ENCODE data around the gene TAS2R8. TPM values are rescaled to one million over a fixed set of nuclear protein-coding genes. Genes with fewer than 3 reads are reported as not detected.
"Not testable (repeated sequence)": the region's sequence is repeated elsewhere in the genome, so short reads cannot be mapped to it uniquely, and the experiment has no call there.

The TAS2R8 gene
- total RNA-seq, 2 donors from 2014 or later = not detected

- H3K27ac ChIP-seq = no peak overlapping the region
- TF ChIP-seq CTCF (IDR thresholded peaks at IDR 0.05) = no peak
- DNase-seq (ENCODE audit: low spot score) = no peak
- no peaks in the 10 kb centered on the region for H3K27me3 ChIP-seq
- no peaks in the 10 kb centered on the region for H3K4me1 ChIP-seq
- no peaks in the 10 kb centered on the region for H3K36me3 ChIP-seq
- H3K9me3 ChIP-seq = no peaks in the 10 kb centered on the region
- H3K4me3 ChIP-seq = no peak overlapping the region
Measured at GRCh38 chr12:10811883-10812536, 4.9 kb upstream of the TAS2R8 start.

- H3K27me3 ChIP-seq = no peaks in the 10 kb centered on the region
- H3K36me3 ChIP-seq = no peaks in the 10 kb centered on the region
- H3K4me1 ChIP-seq = no peaks in the 10 kb centered on the region
- no peak within 1 kb of the TSS for H3K27ac ChIP-seq
- H3K4me3 ChIP-seq = no peak within 1 kb of the TSS
- DNase-seq (ENCODE audit: low spot score) = no peak
- TF ChIP-seq CTCF (IDR thresholded peaks at IDR 0.05) = no peak
- H3K9me3 ChIP-seq = no peaks in the 10 kb centered on the region
Measured at GRCh38 chr12:10810068-10810467, 3.0 kb upstream of the TAS2R8 start, which contains the start of gene TAS2R9. Gene TAS2R9, minus strand, starts transcription at chr12:10810168. Its CDS starts 93 bp downstream, at chr12:10810075.

- Histone ChIP-seq H3K4me3 (no peak within 1 kb of the TSS), H3K36me3 (no peaks in the 10 kb centered on the region), H3K27me3 (no peaks in the 10 kb centered on the region), H3K27ac (no peak within 1 kb of the TSS), H3K9me3 (no peaks in the 10 kb centered on the region), H3K4me1 (no peaks in the 10 kb centered on the region)
- no peak for DNase-seq (ENCODE audit: low spot score)
- no peak for TF ChIP-seq CTCF (IDR thresholded peaks at IDR 0.05)
Measured at GRCh38 chr12:10802587-10802986, 4.5 kb downstream of the TAS2R8 start, which contains the start of gene TAS2R7. Gene TAS2R7, minus strand, starts transcription at chr12:10802627. Its CDS starts 57 bp downstream, at chr12:10802570.

GRCh38 chr12:10801741-10802140 is 5.3 kb downstream of the TAS2R8 start:
- Histone ChIP-seq H3K9me3 (no peaks in the 10 kb centered on the region), H3K27me3 (no peaks in the 10 kb centered on the region), H3K36me3 (no peaks in the 10 kb centered on the region), H3K4me3 (no peak overlapping the region), H3K4me1 (no peaks in the 10 kb centered on the region), H3K27ac (no peak overlapping the region)
- TF ChIP-seq CTCF (IDR thresholded peaks at IDR 0.05) = no peak
- no peak for DNase-seq (ENCODE audit: low spot score)

GRCh38 chr12:10794222-10794621 is 12.9 kb downstream of the TAS2R8 start:
- Histone ChIP-seq H3K27me3 (no peaks in the 10 kb centered on the region), H3K9me3 (no peaks in the 10 kb centered on the region), H3K27ac (no peak overlapping the region), H3K4me3 (no peak overlapping the region), H3K36me3 (no peaks in the 10 kb centered on the region), H3K4me1 (no peaks in the 10 kb centered on the region)
- no peak for DNase-seq (ENCODE audit: low spot score)
- no peak for TF ChIP-seq CTCF (IDR thresholded peaks at IDR 0.05)

- H3K27me3 ChIP-seq; H3K36me3 ChIP-seq; H3K27ac ChIP-seq; H3K4me1 ChIP-seq; H3K4me3 ChIP-seq; H3K9me3 ChIP-seq; DNase-seq (ENCODE audit: low spot score): not testable (repeated sequence)
Measured at GRCh38 chr12:10791769-10792168, 15.3 kb downstream of the TAS2R8 start.

Measured in right atrium auricular region (tissue), 2 donors.